Measurements from ENCODE around the gene CAPN2.

- TF ChIP-seq GATA2 (IDR thresholded peaks at IDR 0.05; ENCODE audit: low read depth, low read length): no peak
- TF ChIP-seq GATA3 (IDR thresholded peaks at IDR 0.05; ENCODE audit: low read depth, low read length): no peak
Observed at GRCh38 chr1:223670458-223671159, 41.7 kb upstream of the CAPN2 start.

All from SH-SY5Y (cell line).